ENCODE results near the gene SNCB. TPM values are rescaled to one million over a fixed set of nuclear protein-coding genes. Genes with fewer than 3 reads are reported as not detected.

SNCB gene
- total and polyA plus RNA-seq, 2 of the 13 experiments (the other 11 are each of a cell fraction or from before 2014, with no cell fraction given) = not detected

DNA sequence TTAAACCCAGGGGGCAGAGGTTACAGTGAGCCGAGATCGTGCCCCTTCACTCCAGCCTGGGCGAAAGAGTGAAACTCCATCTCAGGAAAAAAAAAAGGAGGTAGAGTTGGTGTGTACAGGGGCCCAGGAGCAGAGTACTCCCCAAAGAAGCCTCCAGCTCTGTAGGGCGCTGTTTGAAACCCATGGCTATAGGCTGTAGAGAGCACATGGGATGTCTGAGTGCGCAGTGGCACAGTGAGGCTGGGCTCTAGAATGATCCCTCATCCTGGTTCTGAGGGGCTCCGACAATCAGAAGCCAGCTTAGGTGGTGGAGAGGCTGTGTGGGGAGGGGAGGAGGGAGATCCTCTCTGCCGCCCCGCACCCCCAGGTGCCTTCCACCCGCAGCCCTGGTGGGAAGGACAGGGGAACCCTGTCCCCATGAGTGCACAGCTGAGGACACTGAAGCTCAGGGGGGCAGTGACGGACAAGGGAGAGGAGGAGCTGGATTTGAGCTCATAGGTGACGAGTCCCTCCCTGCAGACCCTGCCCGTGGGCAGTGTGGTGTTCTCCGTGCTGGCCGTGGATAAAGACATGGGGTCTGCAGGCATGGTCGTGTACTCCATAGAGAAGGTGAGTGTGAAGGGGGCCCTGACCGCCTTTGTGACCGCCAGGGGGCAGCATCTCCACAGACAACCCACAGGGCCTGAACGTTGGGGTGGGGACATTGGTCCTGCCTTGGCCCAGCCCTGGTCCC, 56.6 kb downstream of the SNCB start (continued):
- TF ChIP-seq, protein P1, sequence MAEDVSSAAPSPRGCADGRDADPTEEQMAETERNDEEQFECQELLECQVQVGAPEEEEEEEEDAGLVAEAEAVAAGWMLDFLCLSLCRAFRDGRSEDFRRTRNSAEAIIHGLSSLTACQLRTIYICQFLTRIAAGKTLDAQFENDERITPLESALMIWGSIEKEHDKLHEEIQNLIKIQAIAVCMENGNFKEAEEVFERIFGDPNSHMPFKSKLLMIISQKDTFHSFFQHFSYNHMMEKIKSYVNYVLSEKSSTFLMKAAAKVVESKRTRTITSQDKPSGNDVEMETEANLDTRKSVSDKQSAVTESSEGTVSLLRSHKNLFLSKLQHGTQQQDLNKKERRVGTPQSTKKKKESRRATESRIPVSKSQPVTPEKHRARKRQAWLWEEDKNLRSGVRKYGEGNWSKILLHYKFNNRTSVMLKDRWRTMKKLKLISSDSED (CRISPR knock-in tag; IDR thresholded peaks at IDR 0.05) = no peak
- TF ChIP-seq ATAD3A (CRISPR knock-in tag; IDR thresholded peaks at IDR 0.05) = no peak
- TF ChIP-seq KDM2A (CRISPR knock-in tag; IDR thresholded peaks at IDR 0.05; ENCODE audit: borderline replicate concordance, low read depth) = 0 out of 2 replicates have a peak, but pooled peaks have one; percentile 35
- TF ChIP-seq YEATS4 (CRISPR knock-in tag; IDR thresholded peaks at IDR 0.05; ENCODE audit: borderline replicate concordance) = no peak
- no peak for TF ChIP-seq KLF9 (CRISPR knock-in tag; IDR thresholded peaks at IDR 0.05; ENCODE audit: low read depth)
- TF ChIP-seq, protein P2, sequence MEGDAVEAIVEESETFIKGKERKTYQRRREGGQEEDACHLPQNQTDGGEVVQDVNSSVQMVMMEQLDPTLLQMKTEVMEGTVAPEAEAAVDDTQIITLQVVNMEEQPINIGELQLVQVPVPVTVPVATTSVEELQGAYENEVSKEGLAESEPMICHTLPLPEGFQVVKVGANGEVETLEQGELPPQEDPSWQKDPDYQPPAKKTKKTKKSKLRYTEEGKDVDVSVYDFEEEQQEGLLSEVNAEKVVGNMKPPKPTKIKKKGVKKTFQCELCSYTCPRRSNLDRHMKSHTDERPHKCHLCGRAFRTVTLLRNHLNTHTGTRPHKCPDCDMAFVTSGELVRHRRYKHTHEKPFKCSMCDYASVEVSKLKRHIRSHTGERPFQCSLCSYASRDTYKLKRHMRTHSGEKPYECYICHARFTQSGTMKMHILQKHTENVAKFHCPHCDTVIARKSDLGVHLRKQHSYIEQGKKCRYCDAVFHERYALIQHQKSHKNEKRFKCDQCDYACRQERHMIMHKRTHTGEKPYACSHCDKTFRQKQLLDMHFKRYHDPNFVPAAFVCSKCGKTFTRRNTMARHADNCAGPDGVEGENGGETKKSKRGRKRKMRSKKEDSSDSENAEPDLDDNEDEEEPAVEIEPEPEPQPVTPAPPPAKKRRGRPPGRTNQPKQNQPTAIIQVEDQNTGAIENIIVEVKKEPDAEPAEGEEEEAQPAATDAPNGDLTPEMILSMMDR (CRISPR knock-in tag; IDR thresholded peaks at IDR 0.05) = peak; percentile 92

Small RNA genes lying within 50 kb of the gene (microRNA-seq; reads per million reads assigned to microRNA genes)
- gene MIR4281 = not detected

Small RNA genes lying within 50 kb of the gene (small RNA-seq; reads per million reads assigned to genes)
- gene MIR4281 (ENCODE audit: insufficient read depth in 2 of 3, insufficient read length in 3 of 3, low read depth in 2 of 3, low replicate concordance in 1 of 3) = 0 reads per million in 3 experiments

Other genes starting within 250 kb of the SNCB start
- gene NOP16, start 241.9 kb downstream of the SNCB start, total RNA-seq (2016; rRNA removed; fragmentation: Illumina TruSeq; extraction: Trizol) = 48.4 and 58.4 TPM in 2 replicates
- 43.3 and 45.9 TPM in 2 replicates for gene NOP16, start 241.9 kb downstream of the SNCB start, polyA plus RNA-seq (2011; rRNA removed)
- gene HIGD2A, start 241.8 kb downstream of the SNCB start, total RNA-seq (2016; rRNA removed; fragmentation: Illumina TruSeq; extraction: Trizol) = 89.2 and 95.7 TPM in 2 replicates
- 146 TPM in 2 replicates for gene HIGD2A, start 241.8 kb downstream of the SNCB start, polyA plus RNA-seq (2011; rRNA removed)
- 30.7 and 33.8 TPM in 2 replicates for gene CLTB, start 214.0 kb downstream of the SNCB start, total RNA-seq (2016; rRNA removed; fragmentation: Illumina TruSeq; extraction: Trizol)
- 23.3 and 24.8 TPM in 2 replicates for gene CLTB, start 214.0 kb downstream of the SNCB start, polyA plus RNA-seq (2011; rRNA removed)
- 21.5 and 34.3 TPM in 2 replicates for gene FAF2, start 182.1 kb downstream of the SNCB start, total RNA-seq (2016; rRNA removed; fragmentation: Illumina TruSeq; extraction: Trizol)
- 24.6 and 27.8 TPM in 2 replicates for gene FAF2, start 182.1 kb downstream of the SNCB start, polyA plus RNA-seq (2011; rRNA removed)
- 5.1 and 9.2 TPM in 2 replicates for gene RNF44, start 93.1 kb downstream of the SNCB start, total RNA-seq (2016; rRNA removed; fragmentation: Illumina TruSeq; extraction: Trizol)
- gene RNF44, start 93.1 kb downstream of the SNCB start, polyA plus RNA-seq (2011; rRNA removed) = 16.8 and 19.1 TPM in 2 replicates
- 7.8 and 17.9 TPM in 2 replicates for gene CDHR2, start 81.2 kb downstream of the SNCB start, total RNA-seq (2016; rRNA removed; fragmentation: Illumina TruSeq; extraction: Trizol)
- 20.9 and 27.3 TPM in 2 replicates for gene CDHR2, start 81.2 kb downstream of the SNCB start, polyA plus RNA-seq (2011; rRNA removed)
- 2.0 and 2.1 TPM in 2 replicates for gene GPRIN1, start 20.4 kb downstream of the SNCB start, total RNA-seq (2016; rRNA removed; fragmentation: Illumina TruSeq; extraction: Trizol)
- gene GPRIN1, start 20.4 kb downstream of the SNCB start, polyA plus RNA-seq (2011; rRNA removed) = 0.32 and 0.56 TPM in 2 replicates
- not detected in 2 replicates for gene EIF4E1B, start 141 bp upstream of the SNCB start, total RNA-seq (2016; rRNA removed; fragmentation: Illumina TruSeq; extraction: Trizol)
- not detected in 2 replicates for gene EIF4E1B, start 141 bp upstream of the SNCB start, polyA plus RNA-seq (2011; rRNA removed)
- gene TSPAN17, start 16.9 kb upstream of the SNCB start, total RNA-seq (2016; rRNA removed; fragmentation: Illumina TruSeq; extraction: Trizol) = 10.1 and 11.5 TPM in 2 replicates
- gene TSPAN17, start 16.9 kb upstream of the SNCB start, polyA plus RNA-seq (2011; rRNA removed) = 15.0 and 20.0 TPM in 2 replicates
- not detected in 2 replicates for gene UNC5A, start 180.0 kb upstream of the SNCB start, total RNA-seq (2016; rRNA removed; fragmentation: Illumina TruSeq; extraction: Trizol)
- 0.03 TPM in 1 of 2 replicates, not detected in the other for gene UNC5A, start 180.0 kb upstream of the SNCB start, polyA plus RNA-seq (2011; rRNA removed)